IPS-18c (cell line): ENCODE measurements around the gene CMTM5.

Source experiments
- H3K4me3 ChIP-seq: 2 replicates; pipeline ENCODE4 v1.7.0; 2013; ENCODE audit warnings: low read depth, mild to moderate bottlenecking, low read length, moderate library complexity; ENCODE audit not compliant: insufficient read depth
- H3K9me3 ChIP-seq: one replicate; pipeline ENCODE4 v1.6.1; 2013; ENCODE audit warnings: mild to moderate bottlenecking, low read length, moderate library complexity; ENCODE audit not compliant: control insufficient read depth, insufficient read depth

CMTM5 gene

GRCh38 chr14:23354990-23355389, 21.9 kb upstream of the CMTM5 start:
- H3K9me3 ChIP-seq, result no peaks in the 10 kb centered on the region
- H3K4me3 ChIP-seq, result no peak overlapping the region

- Histone ChIP-seq H3K4me3 (no peak overlapping the region), H3K9me3 (no peaks in the 10 kb centered on the region)
Measured at GRCh38 chr14:23355871-23356435, 20.9 kb upstream of the CMTM5 start.

GRCh38 chr14:23356662-23357061, 20.2 kb upstream of the CMTM5 start:
- Histone ChIP-seq H3K4me3 (no peak overlapping the region), H3K9me3 (no peaks in the 10 kb centered on the region)

GRCh38 chr14:23357261-23357660, 19.6 kb upstream of the CMTM5 start:
- Histone ChIP-seq H3K9me3 (no peaks in the 10 kb centered on the region), H3K4me3 (no peak overlapping the region)

GRCh38 chr14:23358042-23358441, 18.8 kb upstream of the CMTM5 start:
- no peak overlapping the region for H3K4me3 ChIP-seq
- no peaks in the 10 kb centered on the region for H3K9me3 ChIP-seq

- Histone ChIP-seq H3K9me3 (no peaks in the 10 kb centered on the region), H3K4me3 (no peak overlapping the region)
Measured at GRCh38 chr14:23358553-23359166, 18.2 kb upstream of the CMTM5 start.

GRCh38 chr14:23359167-23359626, 17.6 kb upstream of the CMTM5 start:
- Histone ChIP-seq H3K9me3 (no peaks in the 10 kb centered on the region), H3K4me3 (no peak overlapping the region)

GRCh38 chr14:23359722-23360447, 17.0 kb upstream of the CMTM5 start:
- no peaks in the 10 kb centered on the region for H3K9me3 ChIP-seq

GRCh38 chr14:23360496-23360895, 16.4 kb upstream of the CMTM5 start:
- H3K4me3 ChIP-seq, result no peak overlapping the region
- no peaks in the 10 kb centered on the region for H3K9me3 ChIP-seq

More at GRCh38 chr14:23359722-23360447, 17.0 kb upstream of the CMTM5 start:
- H3K4me3 ChIP-seq, result no peak overlapping the region

- H3K4me3 ChIP-seq, result no peak overlapping the region
- no peaks in the 10 kb centered on the region for H3K9me3 ChIP-seq
Measured at GRCh38 chr14:23361320-23361719, 15.5 kb upstream of the CMTM5 start.

GRCh38 chr14:23361763-23362162, 15.1 kb upstream of the CMTM5 start:
- no peak overlapping the region for H3K4me3 ChIP-seq
- H3K9me3 ChIP-seq, result no peaks in the 10 kb centered on the region

- Histone ChIP-seq H3K9me3 (no peaks in the 10 kb centered on the region), H3K4me3 (no peak overlapping the region)
Measured at GRCh38 chr14:23362200-23362599, 14.6 kb upstream of the CMTM5 start.

- H3K9me3 ChIP-seq, result no peaks in the 10 kb centered on the region
- peak overlapping the region; percentile 78 for H3K4me3 ChIP-seq
Measured at GRCh38 chr14:23364164-23365035, 12.4 kb upstream of the CMTM5 start.

GRCh38 chr14:23365036-23365731, 11.7 kb upstream of the CMTM5 start, which contains the start of gene EFS:
Gene EFS, minus strand, starts transcription at chr14:23365172. Its CDS starts 147 bp downstream, at chr14:23365025.
- Histone ChIP-seq H3K9me3 (no peaks in the 10 kb centered on the region), H3K4me3 (peak within 1 kb of the TSS; percentile 78)

GRCh38 chr14:23365732-23366425, 11.0 kb upstream of the CMTM5 start:
- H3K4me3 ChIP-seq, result peak overlapping the region; percentile 78
- no peaks in the 10 kb centered on the region for H3K9me3 ChIP-seq

- Histone ChIP-seq H3K4me3 (peak overlapping the region; percentile 78), H3K9me3 (no peaks in the 10 kb centered on the region)
Measured at GRCh38 chr14:23366426-23366921, 10.4 kb upstream of the CMTM5 start.
